A549 treated with Mapracorat at 1 μM for 4 hours (cell line): ENCODE data around the gene RIPK4. TPM values are rescaled to one million over a fixed set of nuclear protein-coding genes. Genes with fewer than 3 reads are reported as not detected.

Experiments
- total RNA-seq: library from RNA; stranded (reverse); fragments of 200-300 nt; extraction: Qiagen RNA extraction; gene quantifications from 5 replicates; pipeline ENCODE4 v1.2.3, GENCODE V29; 2022

RIPK4 gene
- 14.7 to 21.0 TPM (median 17.9 TPM) in 5 replicates for total RNA-seq

GRCh38 chr21:41766883-41767605, at the start of gene RIPK4:
TSS of gene RIPK4 (minus strand) at chr21:41767052. CDS start at chr21:41767041, 11 bp downstream.

Other genes starting within 250 kb of the RIPK4 start
- gene PRDM15, start 112.3 kb upstream of the RIPK4 start, total RNA-seq, result 2.6 to 3.5 TPM (median 3.1 TPM) in 5 replicates
- 5.9 to 7.5 TPM (median 6.7 TPM) in 5 replicates for gene C2CD2, start 187.0 kb upstream of the RIPK4 start, total RNA-seq
- gene ZBTB21, start 243.3 kb upstream of the RIPK4 start, total RNA-seq, result 4.3 to 6.4 TPM (median 5.7 TPM) in 5 replicates